NCI-H345 treated with DMSO at 0.1 percent for 48 hours (cell line): ENCODE measurements around the gene TBC1D22A.

Experiments
- DNase-seq: peaks from one replicate; lab custom pipeline; 2025; ENCODE audit not compliant: unreplicated experiment; lab: John Stamatoyannopoulos, UW

The TBC1D22A gene

GRCh38 chr22:47090591-47091245 lies 328.3 kb downstream of the TBC1D22A start:
- DNase-seq = peak; percentile 8

DNA sequence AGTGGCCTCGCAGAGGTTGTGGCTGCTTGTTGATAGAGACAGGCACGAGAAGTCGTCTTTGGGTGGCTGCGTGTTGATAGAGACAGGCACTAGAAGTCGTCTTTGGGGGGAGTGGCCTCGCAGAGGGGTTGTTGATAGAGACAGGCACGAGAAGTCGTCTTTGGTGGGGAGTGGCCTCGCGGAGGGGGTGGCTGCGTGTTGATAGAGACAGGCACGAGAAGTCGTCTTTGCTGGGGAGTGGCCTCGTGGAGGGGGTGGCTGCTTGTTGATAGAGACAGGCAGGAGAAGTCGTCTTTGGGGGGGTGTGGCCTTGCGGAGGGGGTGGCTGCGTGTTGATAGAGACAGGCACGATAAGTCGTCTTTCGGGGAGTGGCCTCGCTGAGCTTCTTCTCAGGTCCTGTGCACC lies 328.8 kb downstream of the TBC1D22A start:
- DNase-seq = no peak

DNA sequence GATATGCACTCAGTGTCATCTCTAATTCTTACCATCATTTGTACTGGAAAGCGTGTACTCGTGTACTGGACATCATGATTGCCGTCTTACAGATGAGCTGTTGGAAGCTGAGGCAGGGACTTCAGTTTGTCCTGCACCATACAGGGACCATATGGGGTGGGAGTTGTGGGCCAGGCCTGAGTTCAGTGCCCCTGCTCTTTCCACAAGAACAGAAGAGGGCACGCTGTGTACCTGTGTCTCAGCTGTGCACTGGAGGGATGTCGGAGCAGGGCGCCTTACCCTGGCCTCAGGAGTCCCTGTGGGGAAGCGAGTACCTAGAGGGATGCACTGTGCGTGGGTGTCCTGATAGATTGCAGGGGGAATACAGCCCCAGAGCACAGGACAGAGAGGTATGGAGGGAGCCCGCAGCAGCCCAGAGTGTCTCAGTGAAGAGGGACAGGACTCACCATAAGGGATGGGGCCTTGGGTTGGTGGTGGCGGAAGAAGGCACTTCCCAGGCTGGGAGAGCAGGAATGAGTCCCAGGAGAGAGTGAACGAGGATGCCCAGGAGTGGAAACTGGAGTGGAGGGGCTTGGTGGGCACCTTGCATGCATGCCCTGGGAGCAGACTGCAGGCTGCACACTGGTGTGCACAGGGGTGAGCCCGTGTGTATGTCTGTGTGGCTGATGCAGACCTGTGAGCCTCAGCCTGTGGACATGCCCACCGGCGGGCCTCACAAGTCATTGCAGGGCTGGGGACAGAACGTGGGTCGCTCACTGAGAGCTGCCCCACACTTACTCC lies 329.7 kb downstream of the TBC1D22A start:
- no peak for DNase-seq

GRCh38 chr22:47092896-47093311 lies 330.5 kb downstream of the TBC1D22A start:
- DNase-seq = no peak

DNA sequence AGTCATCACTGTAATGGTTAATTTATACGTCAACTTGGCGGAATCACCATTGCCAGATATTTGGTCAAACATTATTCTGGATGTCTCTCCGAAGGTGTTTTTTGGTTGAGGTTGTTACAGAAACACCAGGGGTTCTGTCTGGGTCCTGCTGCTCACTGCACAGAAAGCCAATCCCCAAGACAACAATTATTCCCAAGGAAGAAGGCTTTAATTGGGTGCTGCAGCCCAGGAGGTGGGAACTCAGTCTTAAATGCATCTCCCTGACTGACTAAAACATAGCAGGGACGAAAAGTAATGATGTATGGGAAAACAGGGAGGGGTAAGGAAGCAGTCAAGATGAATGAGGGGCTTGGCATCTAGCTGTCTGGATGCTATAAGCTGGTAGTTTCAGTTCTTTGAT lies 331.3 kb downstream of the TBC1D22A start:
- DNase-seq = no peak

- no peak for DNase-seq
Observed at GRCh38 chr22:47094861-47095330, 332.4 kb downstream of the TBC1D22A start.

GRCh38 chr22:47095395-47096122 lies 333.1 kb downstream of the TBC1D22A start:
- DNase-seq = no peak

- no peak for DNase-seq
Observed at GRCh38 chr22:47098121-47098520, 335.7 kb downstream of the TBC1D22A start.

GRCh38 chr22:47098554-47098953 lies 336.1 kb downstream of the TBC1D22A start:
- no peak for DNase-seq

DNA sequence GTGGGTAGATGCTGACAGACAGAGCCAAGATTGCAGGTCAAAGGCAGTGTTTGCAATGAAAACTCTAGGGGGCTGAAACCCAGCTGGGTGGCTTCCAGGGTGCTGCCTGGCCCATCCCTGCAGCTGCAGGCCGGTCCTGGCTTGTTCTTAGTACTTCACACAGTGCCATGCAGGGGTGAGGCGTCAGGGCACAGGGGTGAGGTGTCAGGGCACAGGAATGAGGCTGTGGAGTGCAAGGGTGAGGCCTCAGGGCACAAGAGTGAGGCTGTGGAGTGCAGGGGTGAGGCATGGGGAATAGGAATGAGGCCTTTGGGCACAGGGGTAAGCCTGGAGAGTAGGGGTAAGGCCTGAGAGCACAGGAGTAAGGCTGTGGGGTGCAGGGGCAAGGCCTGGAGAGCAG lies 337.6 kb downstream of the TBC1D22A start:
- DNase-seq = no peak

DNA sequence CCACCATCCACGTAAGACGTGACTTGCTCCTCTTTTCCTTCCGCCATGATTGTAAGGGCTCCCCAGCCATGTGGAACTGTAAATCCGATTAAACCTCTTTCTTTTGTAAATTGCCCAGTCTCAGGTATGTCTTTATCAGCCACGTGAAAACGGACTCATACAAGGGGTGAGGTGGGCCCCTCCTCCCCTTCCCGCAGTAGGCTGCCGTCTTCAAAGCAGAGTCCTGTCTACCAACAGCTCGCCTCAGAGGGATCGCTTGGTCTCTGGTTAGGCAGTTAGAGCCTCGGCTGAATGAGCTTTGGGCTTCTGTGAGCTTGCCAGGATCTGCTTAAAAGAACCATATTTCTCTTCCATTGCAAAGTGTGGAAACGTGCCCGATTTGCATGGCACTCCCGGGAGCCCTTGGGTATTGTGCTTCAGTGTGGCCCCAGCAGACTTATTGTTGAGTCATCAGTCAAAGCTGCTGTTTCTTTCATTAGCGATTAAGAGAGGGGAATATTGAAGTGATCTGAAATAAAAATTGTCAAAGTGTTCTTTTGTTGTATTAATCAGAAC lies 338.3 kb downstream of the TBC1D22A start:
- no peak for DNase-seq

DNA sequence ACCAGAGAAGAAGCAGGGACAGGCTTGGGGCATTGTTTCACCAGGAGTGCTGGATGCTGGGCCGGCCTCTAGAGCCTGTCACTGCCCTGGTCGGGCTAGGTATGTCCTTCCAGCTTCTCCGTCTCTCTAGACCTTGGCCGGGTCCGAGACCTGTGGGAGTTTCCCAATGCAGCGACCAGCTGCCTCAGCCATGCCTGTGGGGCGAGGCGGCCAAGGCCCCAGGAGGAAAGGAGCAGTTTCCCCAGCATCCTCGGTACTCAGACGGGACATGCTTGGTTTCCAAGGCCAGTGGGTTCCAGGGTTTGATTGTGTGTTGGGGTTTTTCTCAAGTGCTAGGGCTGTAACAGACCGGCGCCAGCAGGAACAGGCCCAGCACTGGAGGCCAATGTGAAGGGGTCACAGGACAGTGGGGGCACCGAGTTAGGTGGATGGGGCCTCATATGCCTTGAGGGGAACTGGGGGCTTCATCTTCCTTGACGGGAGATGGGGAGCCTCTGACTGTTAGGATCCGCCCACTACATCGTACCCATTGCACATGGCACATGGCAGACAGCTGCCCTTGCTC lies 339.0 kb downstream of the TBC1D22A start:
- no peak for DNase-seq

DNA sequence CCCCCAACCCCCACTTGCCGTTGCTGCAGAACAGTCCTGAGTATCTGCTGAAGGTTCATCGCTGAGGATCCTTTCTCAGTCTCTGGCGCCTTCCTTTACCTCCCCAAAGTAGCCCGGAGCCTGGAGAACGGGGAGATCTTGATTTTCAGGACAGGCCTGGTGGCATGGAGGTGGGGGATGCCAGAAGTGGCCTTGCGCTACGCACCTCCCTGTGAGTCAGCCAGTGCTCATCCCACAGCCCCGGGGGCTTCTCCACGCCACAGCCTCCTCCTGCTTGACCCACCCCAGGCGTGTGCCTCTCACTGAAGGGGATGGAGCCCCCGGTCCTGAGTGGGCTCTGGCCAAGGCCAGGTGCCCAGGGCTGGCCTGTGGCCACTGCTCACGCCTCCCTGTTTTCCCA lies 339.6 kb downstream of the TBC1D22A start:
- DNase-seq = no peak

DNA sequence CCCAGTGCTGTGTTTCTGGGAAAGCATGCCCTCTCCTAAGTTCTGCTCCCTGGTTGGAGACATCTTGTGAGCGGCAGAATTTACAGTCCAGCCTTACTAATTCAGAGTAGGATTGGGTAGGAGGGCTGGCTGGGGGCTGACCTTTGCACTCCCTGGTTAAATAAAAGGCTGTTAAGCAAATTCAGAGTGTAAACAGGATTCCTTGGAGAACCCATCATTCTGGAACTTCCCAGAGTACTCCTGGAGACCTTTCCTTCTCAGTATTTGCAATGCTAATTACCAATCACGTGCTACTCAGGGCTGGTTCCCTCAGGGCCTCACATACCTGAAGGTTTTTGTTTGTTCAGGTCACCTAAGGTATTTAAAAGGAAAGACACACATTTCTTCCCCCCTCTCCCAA lies 340.2 kb downstream of the TBC1D22A start:
- DNase-seq = no peak

GRCh38 chr22:47105085-47105484 lies 342.6 kb downstream of the TBC1D22A start:
- DNase-seq = no peak

- no peak for DNase-seq
Observed at GRCh38 chr22:47106806-47107205, 344.4 kb downstream of the TBC1D22A start.

GRCh38 chr22:47107431-47107830 lies 345.0 kb downstream of the TBC1D22A start:
- no peak for DNase-seq

GRCh38 chr22:47110817-47111443 lies 348.5 kb downstream of the TBC1D22A start:
- DNase-seq = no peak

DNA sequence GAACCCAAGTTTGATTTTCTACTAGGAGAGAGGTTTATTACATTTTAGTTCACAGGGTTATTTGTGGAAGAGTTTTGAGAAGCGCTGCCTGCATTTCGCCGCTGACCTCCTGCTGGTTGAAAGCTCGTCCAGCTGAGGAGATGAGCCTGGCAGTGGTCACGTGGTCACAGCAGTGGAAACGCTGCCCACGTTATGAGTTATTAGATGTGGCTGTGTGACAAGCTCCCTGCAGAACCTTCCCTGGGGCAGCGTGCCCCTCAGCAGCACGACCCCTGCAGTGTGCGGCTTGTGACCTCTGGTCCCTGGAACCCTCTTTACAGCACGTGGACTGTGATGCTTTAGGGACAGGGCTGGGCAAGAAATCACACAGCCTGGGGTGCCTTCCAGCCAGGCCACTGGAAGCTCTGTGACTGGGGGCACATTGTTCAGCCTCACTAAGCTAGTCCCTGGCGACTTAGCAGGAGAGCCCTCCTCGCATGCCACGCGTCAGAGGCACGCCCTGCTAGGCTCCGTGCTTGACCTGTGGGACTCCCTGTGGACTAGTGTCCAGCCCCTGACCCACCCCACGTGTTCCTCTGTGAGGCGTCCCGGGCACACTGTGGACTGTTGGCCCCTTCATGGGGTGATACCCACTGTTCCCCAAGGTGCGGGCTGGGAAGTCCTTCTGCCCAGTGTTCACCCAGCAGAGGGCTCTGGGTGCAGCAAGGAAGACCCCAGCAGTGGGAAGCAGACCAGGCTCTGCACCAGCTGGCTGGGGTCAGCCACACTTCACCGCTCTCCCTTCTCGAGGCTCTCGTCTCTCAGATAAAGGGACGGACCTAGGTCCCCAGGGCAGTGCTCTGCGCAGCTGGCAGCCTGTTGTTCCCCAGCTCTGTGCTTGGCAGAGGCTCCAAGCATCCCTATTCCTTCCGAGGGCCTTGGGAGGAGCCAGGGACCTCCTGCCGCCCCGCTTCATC lies 349.5 kb downstream of the TBC1D22A start:
- DNase-seq = no peak

DNA sequence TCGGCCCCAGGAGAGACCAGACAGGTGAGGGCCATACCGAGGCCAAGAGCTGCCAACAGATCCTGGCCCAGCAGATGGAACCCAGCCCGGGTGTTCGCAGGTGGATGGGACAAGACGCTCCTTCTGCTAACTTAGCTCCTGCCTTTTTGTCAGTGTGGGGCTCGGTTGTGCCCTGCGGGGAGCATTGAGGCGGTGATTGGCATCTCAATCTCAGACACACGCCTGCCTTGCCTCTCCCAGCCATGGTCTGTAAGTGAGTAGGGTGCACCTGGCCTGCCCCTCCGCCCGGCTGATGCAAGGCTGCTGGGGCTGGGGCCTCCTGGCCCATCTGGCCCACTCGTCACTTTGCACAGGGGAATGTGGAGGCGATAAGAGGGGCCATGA lies 350.1 kb downstream of the TBC1D22A start:
- DNase-seq = no peak
